ENCODE data around the gene CADM4.
"Not testable (repeated sequence)": the region's sequence is repeated elsewhere in the genome, so short reads cannot be mapped to it uniquely, and the experiment has no call there.

CADM4 gene

DNA sequence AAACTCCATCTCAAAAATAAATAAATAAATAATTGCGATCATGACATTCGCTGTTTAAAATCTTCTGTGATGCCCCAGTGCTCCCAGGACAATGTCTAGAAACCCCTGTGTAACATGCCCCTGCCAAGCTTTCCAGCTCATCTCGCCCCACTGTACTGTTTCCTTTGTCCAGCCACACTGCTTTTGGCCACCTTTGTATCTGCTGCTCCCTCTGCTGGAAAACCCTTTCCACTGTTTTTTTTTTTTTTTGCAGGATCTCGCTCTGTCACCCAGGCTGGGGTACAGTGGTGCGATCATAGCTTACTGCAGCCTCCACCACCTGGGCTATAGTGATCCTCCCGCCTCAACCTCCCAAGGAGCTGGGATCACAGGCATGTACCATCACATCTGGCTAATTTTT, 22.8 kb upstream of the CADM4 start:
- WGBS, 2 experiments: 84 to 87% methylated on average over 6 of the region's 6 CpGs
- H3K27ac ChIP-seq (ENCODE audit: insufficient read depth, low read depth, low read length, poor library complexity, severe bottlenecking): no peak overlapping the region
- H3K4me3 ChIP-seq (ENCODE audit: insufficient read depth, low read depth, low read length): no peak overlapping the region
- no peaks in the 10 kb centered on the region for H3K36me3 ChIP-seq (ENCODE audit: control insufficient read depth, insufficient read depth, low read length)
- no peaks in the 10 kb centered on the region for H3K27me3 ChIP-seq (ENCODE audit: control insufficient read depth, insufficient read depth, low read length, poor library complexity, severe bottlenecking)
- H3K9me3 ChIP-seq (ENCODE audit: control insufficient read depth, low read length): no peaks in the 10 kb centered on the region
- no peaks in the 10 kb centered on the region for H3K4me1 ChIP-seq (ENCODE audit: control insufficient read depth, insufficient read depth, low read length)

DNA sequence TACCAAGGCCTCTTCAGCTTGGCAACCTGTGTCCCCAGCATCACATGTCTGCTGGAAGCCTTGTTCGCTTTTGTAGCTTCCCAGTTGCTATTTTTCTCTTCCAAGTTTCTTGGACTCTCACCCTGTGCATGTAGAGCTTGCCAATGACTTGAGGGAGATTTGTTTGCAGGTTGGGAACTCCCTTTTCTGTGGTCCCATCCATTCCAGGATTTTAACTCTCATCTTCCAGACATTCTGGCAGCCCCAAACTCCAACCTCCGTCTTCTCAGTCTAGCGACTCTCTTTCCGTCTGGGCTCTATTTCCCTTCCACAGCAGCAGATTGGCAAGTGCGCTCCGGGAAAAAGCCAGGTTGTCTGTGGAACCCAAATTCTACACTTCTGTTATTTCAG, 21.3 kb upstream of the CADM4 start:
- no peaks in the 10 kb centered on the region for H3K36me3 ChIP-seq (ENCODE audit: control insufficient read depth, insufficient read depth, low read length)
- 93 to 94% methylated on average over 6 of the region's 6 CpGs for WGBS, 2 experiments
- H3K27ac ChIP-seq (ENCODE audit: insufficient read depth, low read depth, low read length, poor library complexity, severe bottlenecking): no peak overlapping the region
- no peaks in the 10 kb centered on the region for H3K4me1 ChIP-seq (ENCODE audit: control insufficient read depth, insufficient read depth, low read length)
- no peak overlapping the region for H3K4me3 ChIP-seq (ENCODE audit: insufficient read depth, low read depth, low read length)
- no peaks in the 10 kb centered on the region for H3K27me3 ChIP-seq (ENCODE audit: control insufficient read depth, insufficient read depth, low read length, poor library complexity, severe bottlenecking)
- H3K9me3 ChIP-seq (ENCODE audit: control insufficient read depth, low read length): no peaks in the 10 kb centered on the region

DNA sequence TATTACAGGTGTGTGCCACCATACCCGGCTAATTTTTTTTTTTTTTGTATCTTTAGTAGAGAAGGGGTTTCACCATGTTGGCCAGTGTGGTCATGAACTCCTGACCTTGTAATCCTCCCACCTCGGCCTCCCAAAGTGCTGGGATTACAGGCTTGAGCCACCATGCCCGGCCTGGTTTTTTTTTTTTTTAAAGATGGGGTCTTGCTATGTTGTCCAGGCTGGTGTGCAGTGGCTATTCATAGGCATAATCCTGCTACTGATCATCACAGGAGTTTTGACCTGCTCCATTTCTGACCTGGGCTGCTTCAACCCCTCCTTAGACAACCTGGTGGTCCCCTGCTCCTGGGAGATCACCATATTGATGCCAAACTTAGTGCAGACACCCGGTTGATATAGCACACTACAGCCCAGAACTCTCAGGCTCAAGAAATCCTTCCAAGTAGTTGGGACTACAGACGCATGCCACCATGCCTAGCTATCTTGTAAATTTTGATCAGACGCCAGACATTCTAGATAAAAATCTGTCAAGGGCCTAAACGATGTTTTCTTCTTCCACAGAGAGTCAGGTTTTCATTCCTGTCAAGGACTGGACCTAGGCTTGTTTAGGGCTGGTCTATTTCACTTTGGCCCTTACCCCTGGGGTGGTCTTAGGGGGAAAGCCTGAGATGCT, 20.8 kb upstream of the CADM4 start:
- Histone ChIP-seq H3K4me3 (ENCODE audit: insufficient read depth, low read depth, low read length) (no peak overlapping the region), H3K27ac (ENCODE audit: insufficient read depth, low read depth, low read length, poor library complexity, severe bottlenecking) (no peak overlapping the region), H3K4me1 (ENCODE audit: control insufficient read depth, insufficient read depth, low read length) (no peaks in the 10 kb centered on the region), H3K36me3 (ENCODE audit: control insufficient read depth, insufficient read depth, low read length) (peaks cover 4% of the 10 kb centered on the region), H3K27me3 (ENCODE audit: control insufficient read depth, insufficient read depth, low read length, poor library complexity, severe bottlenecking) (no peaks in the 10 kb centered on the region), H3K9me3 (ENCODE audit: control insufficient read depth, low read length) (no peaks in the 10 kb centered on the region)
- 94 to 96% methylated on average over 7 of the region's 7 CpGs for WGBS, 2 experiments

DNA sequence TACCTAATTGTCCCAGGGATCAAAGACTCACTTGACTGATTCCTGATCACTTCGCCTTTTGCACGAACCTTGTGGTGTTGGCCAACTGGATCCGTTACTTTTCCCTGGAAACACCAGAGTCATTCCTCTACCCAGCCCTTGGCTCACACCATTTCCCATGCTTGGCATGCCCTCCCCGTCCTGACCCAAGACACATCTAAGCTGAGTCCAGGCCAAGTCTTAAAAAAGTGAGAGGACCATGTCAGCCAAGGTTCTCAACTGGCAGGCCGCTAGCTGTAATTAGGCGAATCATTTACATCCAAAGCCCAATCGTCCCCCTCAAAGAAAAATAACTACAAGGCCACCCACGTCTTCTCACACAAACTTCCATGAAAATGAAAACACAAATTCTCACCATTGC, 18.8 kb upstream of the CADM4 start:
- Histone ChIP-seq H3K27ac (ENCODE audit: insufficient read depth, low read depth, low read length, poor library complexity, severe bottlenecking) (no peak overlapping the region), H3K4me1 (ENCODE audit: control insufficient read depth, insufficient read depth, low read length) (no peaks in the 10 kb centered on the region), H3K27me3 (ENCODE audit: control insufficient read depth, insufficient read depth, low read length, poor library complexity, severe bottlenecking) (no peaks in the 10 kb centered on the region), H3K4me3 (ENCODE audit: insufficient read depth, low read depth, low read length) (no peak overlapping the region), H3K36me3 (ENCODE audit: control insufficient read depth, insufficient read depth, low read length) (peaks cover 4% of the 10 kb centered on the region), H3K9me3 (ENCODE audit: control insufficient read depth, low read length) (no peaks in the 10 kb centered on the region)
- 92% methylated on average over 8 of the region's 8 CpGs for WGBS, 2 experiments

DNA sequence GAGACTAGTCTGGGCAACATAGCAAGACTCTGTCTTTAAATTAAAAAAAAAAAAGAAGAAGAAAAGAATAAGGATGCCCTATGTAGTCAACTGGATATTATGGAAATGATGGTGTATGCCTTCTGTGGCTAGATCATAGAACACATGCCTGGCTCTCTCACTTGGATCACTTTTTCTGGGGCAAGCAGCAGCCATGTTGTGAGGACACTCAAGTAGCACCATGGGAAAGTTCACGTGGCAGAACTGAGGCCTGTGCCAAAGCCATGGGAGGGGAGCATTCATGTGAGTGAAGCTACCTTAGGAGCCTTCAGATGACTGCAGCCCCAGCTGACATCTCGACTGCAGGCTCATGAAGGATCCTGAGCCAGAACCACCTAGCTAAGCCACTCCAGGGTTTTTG, 18.4 kb upstream of the CADM4 start:
- Histone ChIP-seq H3K27me3 (ENCODE audit: control insufficient read depth, insufficient read depth, low read length, poor library complexity, severe bottlenecking) (no peaks in the 10 kb centered on the region), H3K27ac (ENCODE audit: insufficient read depth, low read depth, low read length, poor library complexity, severe bottlenecking) (no peak overlapping the region), H3K4me3 (ENCODE audit: insufficient read depth, low read depth, low read length) (no peak overlapping the region), H3K4me1 (ENCODE audit: control insufficient read depth, insufficient read depth, low read length) (no peaks in the 10 kb centered on the region), H3K36me3 (ENCODE audit: control insufficient read depth, insufficient read depth, low read length) (peaks cover 4% of the 10 kb centered on the region), H3K9me3 (ENCODE audit: control insufficient read depth, low read length) (no peaks in the 10 kb centered on the region)
- 91 to 92% methylated on average over 2 of the region's 2 CpGs for WGBS, 2 experiments

DNA sequence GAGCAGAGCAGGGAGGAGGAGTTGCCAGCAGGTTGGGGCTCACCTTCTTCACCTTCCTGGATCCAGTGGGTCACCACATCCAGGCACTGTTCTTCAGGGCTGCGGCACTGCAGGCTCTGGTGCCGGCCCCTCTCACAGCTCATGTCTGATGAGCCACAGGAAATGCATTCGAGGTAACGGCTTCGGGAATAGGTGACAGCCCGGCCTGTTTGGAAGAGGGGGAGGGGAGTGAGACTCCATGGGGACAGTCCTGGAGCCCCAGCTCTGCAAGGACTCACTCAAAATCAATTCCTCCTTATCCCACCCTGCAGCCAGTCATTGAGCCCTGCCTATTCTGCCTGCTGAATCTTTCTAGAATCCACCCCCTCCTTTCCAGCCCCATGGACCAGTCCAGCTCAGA, 16.8 kb upstream of the CADM4 start:
- Histone ChIP-seq H3K4me1 (ENCODE audit: control insufficient read depth, insufficient read depth, low read length) (no peaks in the 10 kb centered on the region), H3K27me3 (ENCODE audit: control insufficient read depth, insufficient read depth, low read length, poor library complexity, severe bottlenecking) (no peaks in the 10 kb centered on the region), H3K27ac (ENCODE audit: insufficient read depth, low read depth, low read length, poor library complexity, severe bottlenecking) (no peak overlapping the region), H3K4me3 (ENCODE audit: insufficient read depth, low read depth, low read length) (no peak overlapping the region), H3K9me3 (ENCODE audit: control insufficient read depth, low read length) (no peaks in the 10 kb centered on the region), H3K36me3 (ENCODE audit: control insufficient read depth, insufficient read depth, low read length) (peaks cover 6% of the 10 kb centered on the region)
- 90% methylated on average over 6 of the region's 6 CpGs for WGBS, 2 experiments

DNA sequence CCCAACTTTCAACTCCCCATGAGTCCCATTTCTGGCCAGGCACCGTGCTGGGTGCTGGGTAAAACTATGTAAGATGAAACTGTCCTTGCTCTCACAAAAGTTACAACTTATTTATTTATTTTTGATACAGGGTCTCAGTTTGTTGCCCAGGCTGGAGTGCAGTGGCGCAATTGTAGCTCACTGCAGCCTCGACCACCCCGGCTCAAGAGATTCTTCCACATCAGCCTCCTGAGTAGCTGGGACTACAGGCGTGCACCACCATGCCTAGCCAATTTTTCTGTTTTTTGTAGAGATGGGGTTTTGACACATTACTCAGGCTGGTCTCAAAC, 12.9 kb upstream of the CADM4 start:
- peaks cover 8% of the 10 kb centered on the region for H3K36me3 ChIP-seq (ENCODE audit: control insufficient read depth, insufficient read depth, low read length)
- no peak overlapping the region for H3K27ac ChIP-seq (ENCODE audit: insufficient read depth, low read depth, low read length, poor library complexity, severe bottlenecking)
- H3K4me3 ChIP-seq (ENCODE audit: insufficient read depth, low read depth, low read length): no peak overlapping the region
- WGBS, 2 experiments: 84 to 86% methylated on average over 5 of the region's 5 CpGs
- H3K27me3 ChIP-seq (ENCODE audit: control insufficient read depth, insufficient read depth, low read length, poor library complexity, severe bottlenecking): no peaks in the 10 kb centered on the region
- no peaks in the 10 kb centered on the region for H3K9me3 ChIP-seq (ENCODE audit: control insufficient read depth, low read length)
- H3K4me1 ChIP-seq (ENCODE audit: control insufficient read depth, insufficient read depth, low read length): no peaks in the 10 kb centered on the region

DNA sequence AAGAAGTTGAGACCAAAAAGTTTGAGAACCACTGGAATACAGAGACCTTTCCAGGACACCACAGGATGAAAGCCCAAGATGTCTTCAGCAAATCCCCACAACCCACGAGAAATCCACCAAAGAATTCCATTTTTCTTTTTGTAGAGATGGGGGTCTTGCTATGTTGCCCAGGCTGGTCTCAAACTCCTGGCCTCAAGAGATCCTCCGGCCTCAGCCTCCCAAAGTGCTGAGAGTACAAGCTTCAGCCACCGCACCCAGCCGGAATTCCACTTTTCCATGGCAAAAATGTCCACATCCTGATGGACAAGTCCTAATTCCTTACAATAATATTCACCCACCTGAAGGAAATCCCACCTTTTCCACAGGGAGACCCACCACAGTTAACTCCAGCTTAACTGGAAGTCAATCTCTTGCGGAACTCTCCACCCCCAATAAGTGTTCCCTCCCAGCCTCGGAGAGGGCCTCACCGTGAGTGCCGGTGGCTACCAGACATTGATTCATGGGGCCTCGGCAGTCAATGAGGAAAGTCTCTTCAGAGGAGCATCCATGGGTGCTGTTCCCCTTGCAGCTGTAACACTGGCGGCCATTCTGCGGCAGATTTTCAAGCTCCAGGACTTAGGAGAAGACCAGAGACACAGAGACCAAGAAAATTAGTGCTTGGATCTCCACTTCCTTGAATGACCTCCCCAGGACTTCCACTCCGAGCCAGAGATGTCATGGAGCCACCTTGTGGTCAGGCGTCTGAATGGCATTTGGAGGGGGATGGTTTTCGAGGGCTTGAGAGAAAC, 12.3 kb upstream of the CADM4 start:
- Histone ChIP-seq H3K27me3 (ENCODE audit: control insufficient read depth, insufficient read depth, low read length, poor library complexity, severe bottlenecking) (no peaks in the 10 kb centered on the region), H3K4me3 (ENCODE audit: insufficient read depth, low read depth, low read length) (no peak overlapping the region), H3K9me3 (ENCODE audit: control insufficient read depth, low read length) (no peaks in the 10 kb centered on the region), H3K27ac (ENCODE audit: insufficient read depth, low read depth, low read length, poor library complexity, severe bottlenecking) (no peak overlapping the region), H3K36me3 (ENCODE audit: control insufficient read depth, insufficient read depth, low read length) (peaks cover 9% of the 10 kb centered on the region), H3K4me1 (ENCODE audit: control insufficient read depth, insufficient read depth, low read length) (no peaks in the 10 kb centered on the region)
- 79 to 82% methylated on average over 14 of the region's 14 CpGs for WGBS, 2 experiments

DNA sequence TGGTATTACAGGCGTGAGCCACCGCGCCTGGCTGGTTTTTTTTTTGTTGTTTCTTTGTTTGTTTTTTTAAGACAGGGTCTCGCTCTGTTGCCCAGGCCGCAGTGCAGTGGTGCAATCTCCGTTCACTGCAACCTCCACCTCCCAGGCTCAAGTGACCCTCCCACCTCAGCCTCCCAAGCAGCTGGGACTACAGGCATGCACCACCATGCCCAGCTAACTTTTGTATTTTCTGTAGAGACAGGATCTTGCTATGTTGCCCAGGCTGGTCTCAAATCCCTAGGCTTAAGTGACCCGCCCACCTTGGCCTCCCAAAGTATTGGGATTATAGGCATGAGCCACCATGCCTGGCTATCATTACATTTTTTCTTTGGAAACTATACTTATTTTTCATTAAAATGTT, 10.6 kb upstream of the CADM4 start:
- H3K4me1 ChIP-seq (ENCODE audit: control insufficient read depth, insufficient read depth, low read length); H3K4me3 ChIP-seq (ENCODE audit: insufficient read depth, low read depth, low read length); H3K9me3 ChIP-seq (ENCODE audit: control insufficient read depth, low read length); H3K36me3 ChIP-seq (ENCODE audit: control insufficient read depth, insufficient read depth, low read length); H3K27ac ChIP-seq (ENCODE audit: insufficient read depth, low read depth, low read length, poor library complexity, severe bottlenecking); H3K27me3 ChIP-seq (ENCODE audit: control insufficient read depth, insufficient read depth, low read length, poor library complexity, severe bottlenecking): not testable (repeated sequence)
- WGBS, 2 experiments: 89 to 91% methylated on average over 7 of the region's 7 CpGs

DNA sequence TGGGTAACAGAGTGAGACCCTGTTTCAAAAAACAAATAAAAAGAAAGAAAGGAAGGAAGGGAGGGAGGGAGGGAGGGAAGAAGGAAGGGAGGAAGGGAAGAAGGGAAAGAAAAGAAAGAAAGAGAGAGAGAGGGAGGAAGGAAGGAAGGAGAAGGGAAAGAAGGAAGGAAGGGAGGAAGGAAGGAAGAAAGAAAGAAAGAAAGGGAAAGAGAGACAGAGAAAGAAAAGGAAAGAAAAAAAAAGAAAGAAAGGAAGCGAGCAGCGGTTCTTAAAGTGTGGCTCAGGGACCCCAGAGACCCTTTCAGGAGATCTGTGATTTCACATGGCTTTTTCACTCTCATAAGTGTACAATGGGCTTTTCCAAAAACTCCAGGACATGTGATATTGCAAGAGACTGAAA, 9.9 kb upstream of the CADM4 start:
- Histone ChIP-seq H3K4me1 (ENCODE audit: control insufficient read depth, insufficient read depth, low read length) (no peaks in the 10 kb centered on the region), H3K4me3 (ENCODE audit: insufficient read depth, low read depth, low read length) (no peak overlapping the region), H3K9me3 (ENCODE audit: control insufficient read depth, low read length) (no peaks in the 10 kb centered on the region), H3K36me3 (ENCODE audit: control insufficient read depth, insufficient read depth, low read length) (peaks cover 7% of the 10 kb centered on the region), H3K27ac (ENCODE audit: insufficient read depth, low read depth, low read length, poor library complexity, severe bottlenecking) (no peak overlapping the region), H3K27me3 (ENCODE audit: control insufficient read depth, insufficient read depth, low read length, poor library complexity, severe bottlenecking) (no peaks in the 10 kb centered on the region)
- WGBS, 2 experiments: 88 to 97% methylated on average over 2 of the region's 2 CpGs

Measured in ectodermal cell (in vitro differentiated cells).